ENCODE results near the gene RPUSD4.

RPUSD4 gene

GRCh38 chr11:126160345-126161022 is 51.0 kb downstream of the RPUSD4 start:
- no peaks in the 10 kb centered on the region for H3K9me3 Mint-ChIP-seq
- H3K27ac Mint-ChIP-seq, result no peak overlapping the region
- peaks cover 2% of the 10 kb centered on the region for H3K27me3 Mint-ChIP-seq
- H3K4me1 Mint-ChIP-seq (ENCODE audit: low read depth), result no peaks in the 10 kb centered on the region
- no peaks in the 10 kb centered on the region for H3K36me3 Mint-ChIP-seq (ENCODE audit: low read depth)
- no peak overlapping the region for H3K4me3 Mint-ChIP-seq
- DNase-seq, result no peak

DNA sequence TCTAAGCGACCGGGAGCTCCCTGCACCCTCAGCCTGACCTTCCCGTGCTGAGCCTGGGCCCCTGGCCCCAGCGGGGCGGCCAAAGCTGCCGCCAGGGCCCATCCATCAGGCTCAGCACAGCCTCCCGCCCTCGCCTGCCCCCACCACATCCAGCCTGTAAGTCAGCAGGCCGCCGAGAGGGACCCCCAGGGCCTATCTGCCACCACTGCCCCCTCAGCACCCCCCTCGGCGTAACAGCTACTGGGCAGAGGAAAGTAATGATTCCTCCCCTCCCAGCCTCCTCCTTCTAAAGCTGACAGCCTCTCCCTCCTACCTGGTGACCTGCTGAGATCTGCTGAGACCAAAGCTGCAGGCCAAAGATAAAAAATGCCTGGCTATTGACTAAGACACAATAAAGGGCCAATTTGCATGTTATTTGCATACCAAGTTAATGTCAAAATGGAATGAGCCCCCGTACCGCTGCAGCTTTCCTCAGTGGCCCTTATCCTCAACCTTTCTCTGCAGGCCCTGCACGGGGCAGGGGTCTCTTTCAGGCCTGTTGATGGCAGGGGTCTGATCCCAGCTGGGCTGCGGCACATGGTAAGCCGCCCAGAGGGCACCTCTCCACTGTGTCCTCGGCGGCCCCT is 51.6 kb downstream of the RPUSD4 start:
- Mint-ChIP-seq H3K4me1 (ENCODE audit: low read depth) (no peaks in the 10 kb centered on the region), H3K27ac (no peak overlapping the region), H3K4me3 (no peak overlapping the region), H3K9me3 (no peaks in the 10 kb centered on the region), H3K27me3 (no peaks in the 10 kb centered on the region), H3K36me3 (ENCODE audit: low read depth) (no peaks in the 10 kb centered on the region)
- no peak for DNase-seq

DNA sequence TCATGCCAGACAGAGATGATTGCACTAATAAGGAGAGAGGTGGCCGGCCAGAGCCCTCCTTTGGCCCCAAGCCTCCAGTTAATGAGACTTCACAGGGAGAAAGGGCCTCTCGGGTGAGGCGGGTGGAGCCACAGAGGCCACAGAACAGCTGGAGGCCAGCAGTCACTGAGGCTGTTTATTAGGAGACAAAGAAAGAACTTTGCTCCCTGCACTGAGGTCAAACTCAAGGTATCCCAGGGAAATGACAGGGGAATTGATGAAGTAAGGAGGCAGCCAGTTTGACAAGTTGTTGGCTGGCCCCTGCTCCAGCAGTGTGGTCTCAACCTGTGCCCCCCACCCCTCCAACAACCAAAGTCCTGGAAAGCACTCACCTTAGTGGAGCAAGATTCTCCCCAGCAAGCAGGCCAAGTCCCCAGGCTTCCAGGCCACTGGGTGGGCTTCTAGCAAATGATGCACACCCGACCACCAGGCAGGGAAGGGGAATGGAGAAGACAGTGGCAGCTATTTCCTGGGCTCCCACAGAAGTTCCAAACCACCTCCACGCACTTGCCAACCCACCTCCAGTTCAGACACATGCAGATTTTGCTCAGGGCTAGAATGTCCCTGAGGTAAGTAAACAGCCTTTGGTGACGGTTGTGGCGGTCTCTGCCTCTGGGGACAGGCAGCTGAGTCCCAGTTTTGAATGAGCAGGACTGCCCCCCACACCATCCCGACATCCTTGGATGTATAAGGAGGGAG is 53.2 kb downstream of the RPUSD4 start:
- no peaks in the 10 kb centered on the region for H3K36me3 Mint-ChIP-seq (ENCODE audit: low read depth)
- no peaks in the 10 kb centered on the region for H3K4me1 Mint-ChIP-seq (ENCODE audit: low read depth)
- no peak overlapping the region for H3K4me3 Mint-ChIP-seq
- H3K27me3 Mint-ChIP-seq, result no peaks in the 10 kb centered on the region
- H3K27ac Mint-ChIP-seq, result no peak overlapping the region
- DNase-seq, result no peak
- no peaks in the 10 kb centered on the region for H3K9me3 Mint-ChIP-seq

- H3K4me1 Mint-ChIP-seq (ENCODE audit: low read depth), result no peaks in the 10 kb centered on the region
- DNase-seq, result no peak
- H3K27me3 Mint-ChIP-seq, result no peaks in the 10 kb centered on the region
- no peak overlapping the region for H3K4me3 Mint-ChIP-seq
- no peak overlapping the region for H3K27ac Mint-ChIP-seq
- no peaks in the 10 kb centered on the region for H3K9me3 Mint-ChIP-seq
- no peaks in the 10 kb centered on the region for H3K36me3 Mint-ChIP-seq (ENCODE audit: low read depth)
Measured at GRCh38 chr11:126157326-126158030, 54.0 kb downstream of the RPUSD4 start.

DNA sequence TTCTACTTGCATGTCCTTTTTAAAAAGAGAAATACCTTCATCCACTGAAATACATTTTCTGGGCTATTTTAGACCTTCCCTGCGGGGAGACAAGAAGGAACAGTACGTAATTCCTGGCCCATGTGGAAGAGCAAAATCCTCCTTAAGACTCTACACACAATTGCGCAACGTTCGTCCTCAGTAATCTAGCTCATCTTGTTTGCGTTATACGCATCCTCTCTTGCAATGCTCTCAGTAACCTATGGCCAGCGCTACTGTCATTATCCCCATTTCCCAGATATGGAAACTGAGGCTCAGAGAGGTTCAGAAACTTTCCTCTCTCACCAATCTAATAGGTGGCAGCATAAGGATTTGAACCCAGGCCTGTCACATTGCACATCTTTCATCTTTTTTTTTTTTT is 54.6 kb downstream of the RPUSD4 start:
- Mint-ChIP-seq H3K27me3 (peaks cover 2% of the 10 kb centered on the region), H3K9me3 (peaks cover 5% of the 10 kb centered on the region), H3K27ac (no peak overlapping the region), H3K36me3 (ENCODE audit: low read depth) (no peaks in the 10 kb centered on the region), H3K4me3 (no peak overlapping the region), H3K4me1 (ENCODE audit: low read depth) (no peaks in the 10 kb centered on the region)
- DNase-seq, result no peak

- no peak overlapping the region for H3K4me3 Mint-ChIP-seq
- no peak for DNase-seq
Measured at GRCh38 chr11:126155402-126156187, 55.9 kb downstream of the RPUSD4 start.

DNA sequence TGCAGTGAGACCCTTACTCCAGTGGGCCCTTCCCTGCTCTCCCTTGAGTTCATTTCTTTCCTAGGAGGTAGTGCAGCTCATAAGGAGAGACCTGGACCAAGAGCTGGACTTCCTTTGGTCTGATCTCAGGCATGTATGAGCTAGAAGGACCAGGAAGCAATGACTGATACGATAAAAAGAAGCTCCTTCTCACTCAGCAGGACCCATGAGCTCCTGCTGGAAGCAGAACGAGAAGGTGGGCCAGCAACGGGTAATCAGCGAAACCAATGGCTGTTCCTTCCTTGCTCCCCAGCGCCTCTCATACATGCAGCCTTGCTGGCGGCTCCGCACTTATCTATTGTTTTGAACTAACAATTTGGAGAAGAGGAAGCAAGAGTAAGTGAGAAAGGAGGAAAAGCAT is 56.8 kb downstream of the RPUSD4 start:
- DNase-seq, result no peak

More at GRCh38 chr11:126155402-126156187, 55.9 kb downstream of the RPUSD4 start:
- peaks cover 9% of the 10 kb centered on the region for H3K27me3 Mint-ChIP-seq
- H3K4me1 Mint-ChIP-seq (ENCODE audit: low read depth), result no peaks in the 10 kb centered on the region
- H3K9me3 Mint-ChIP-seq, result peaks cover 5% of the 10 kb centered on the region
- no peak overlapping the region for H3K27ac Mint-ChIP-seq
- H3K36me3 Mint-ChIP-seq (ENCODE audit: low read depth), result no peaks in the 10 kb centered on the region

DNA sequence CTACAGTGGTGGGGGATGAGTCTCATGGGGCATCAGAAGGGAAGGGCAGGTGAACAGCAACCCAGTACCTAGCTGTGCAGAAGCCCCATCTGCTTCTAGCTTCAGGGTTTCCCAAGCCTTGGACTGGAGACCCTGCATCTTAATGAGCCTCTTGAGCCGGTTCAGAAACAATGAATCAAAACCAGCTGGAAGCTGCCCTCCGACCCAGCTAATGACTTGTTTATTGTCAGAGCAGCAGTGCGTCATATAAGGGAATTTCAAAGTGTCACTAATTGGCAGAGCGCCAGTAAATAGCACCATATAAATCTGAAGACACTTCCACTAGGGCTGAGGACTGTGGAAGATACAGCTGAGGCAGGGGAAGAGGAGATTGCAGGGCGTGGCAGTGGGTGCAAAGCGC is 57.5 kb downstream of the RPUSD4 start:
- Mint-ChIP-seq H3K27ac (no peak overlapping the region), H3K27me3 (peaks cover 14% of the 10 kb centered on the region), H3K4me3 (no peak overlapping the region), H3K4me1 (ENCODE audit: low read depth) (no peaks in the 10 kb centered on the region), H3K36me3 (ENCODE audit: low read depth) (no peaks in the 10 kb centered on the region), H3K9me3 (peaks cover 5% of the 10 kb centered on the region)
- no peak for DNase-seq

More for the DNA sequence above, 56.8 kb downstream of the RPUSD4 start:
- Mint-ChIP-seq H3K36me3 (ENCODE audit: low read depth) (no peaks in the 10 kb centered on the region), H3K27me3 (peaks cover 13% of the 10 kb centered on the region), H3K9me3 (peaks cover 5% of the 10 kb centered on the region), H3K4me1 (ENCODE audit: low read depth) (no peaks in the 10 kb centered on the region), H3K27ac (no peak overlapping the region), H3K4me3 (no peak overlapping the region)

- H3K36me3 Mint-ChIP-seq (ENCODE audit: low read depth), result no peaks in the 10 kb centered on the region
- no peak overlapping the region for H3K27ac Mint-ChIP-seq
- H3K4me1 Mint-ChIP-seq (ENCODE audit: low read depth), result no peaks in the 10 kb centered on the region
- peaks cover 5% of the 10 kb centered on the region for H3K9me3 Mint-ChIP-seq
- peaks cover 14% of the 10 kb centered on the region for H3K27me3 Mint-ChIP-seq
- no peak overlapping the region for H3K4me3 Mint-ChIP-seq
- DNase-seq, result no peak
Measured at GRCh38 chr11:126153006-126153405, 58.4 kb downstream of the RPUSD4 start.

DNA sequence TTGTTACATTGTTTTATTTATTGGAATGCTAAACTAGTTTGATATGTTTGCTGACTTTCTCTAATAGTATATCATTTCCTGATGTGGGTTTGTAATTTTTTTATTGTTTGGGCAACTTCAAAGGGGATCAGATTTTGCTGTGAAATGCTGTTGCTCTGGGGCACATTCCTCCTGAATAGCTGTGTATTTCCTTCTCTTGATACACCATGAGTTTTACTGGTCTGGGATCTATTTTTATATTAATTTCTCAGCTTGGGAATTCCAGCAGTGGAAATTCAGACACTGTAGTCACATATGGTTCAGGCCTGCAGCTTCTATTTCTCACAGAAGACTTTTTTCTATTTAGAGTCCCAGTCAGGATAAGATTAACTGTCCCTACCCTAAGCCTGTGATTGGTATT is 58.9 kb downstream of the RPUSD4 start:
- no peak overlapping the region for H3K4me3 Mint-ChIP-seq
- H3K4me1 Mint-ChIP-seq (ENCODE audit: low read depth), result no peaks in the 10 kb centered on the region
- no peak overlapping the region for H3K27ac Mint-ChIP-seq
- H3K9me3 Mint-ChIP-seq, result peaks cover 5% of the 10 kb centered on the region
- peaks cover 14% of the 10 kb centered on the region for H3K27me3 Mint-ChIP-seq
- H3K36me3 Mint-ChIP-seq (ENCODE audit: low read depth), result no peaks in the 10 kb centered on the region
- no peak for DNase-seq

DNA sequence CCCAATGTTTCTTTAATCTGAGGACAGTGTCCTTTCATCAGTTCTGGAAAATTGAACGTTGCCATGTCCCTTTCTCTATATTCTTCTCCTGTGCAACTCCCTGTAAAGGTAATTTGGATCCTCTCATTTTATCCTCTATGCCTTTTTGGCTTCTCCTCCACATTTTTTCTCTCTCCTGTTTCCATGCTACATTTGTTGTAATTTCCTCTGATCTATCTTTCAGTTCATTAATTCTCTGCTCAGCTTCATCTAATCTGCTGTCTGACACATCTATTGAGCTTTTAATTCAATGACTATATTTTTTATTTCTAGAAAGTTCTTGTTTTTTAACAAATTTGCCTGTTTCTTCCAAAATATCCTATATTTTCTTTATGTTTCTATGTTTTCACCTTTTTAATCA is 59.3 kb downstream of the RPUSD4 start:
- H3K27me3 Mint-ChIP-seq, result peaks cover 14% of the 10 kb centered on the region

More for the DNA sequence above, 59.3 kb downstream of the RPUSD4 start:
- no peak overlapping the region for H3K27ac Mint-ChIP-seq
- no peak for DNase-seq
- no peaks in the 10 kb centered on the region for H3K4me1 Mint-ChIP-seq (ENCODE audit: low read depth)
- no peak overlapping the region for H3K4me3 Mint-ChIP-seq
- H3K9me3 Mint-ChIP-seq, result peaks cover 5% of the 10 kb centered on the region
- H3K36me3 Mint-ChIP-seq (ENCODE audit: low read depth), result no peaks in the 10 kb centered on the region
